K562 (cell line): ENCODE results near the gene PRDM12. TPM values are rescaled to one million over a fixed set of nuclear protein-coding genes. Genes with fewer than 3 reads are reported as not detected.

Experiments
- ATAC-seq: fragments of 200-7000 bp; cut with Tn5 transposase; 3 replicates; pipeline ENCODE4 v1.9.1; 2020; ENCODE audit warnings: moderate library complexity
- BruUV-seq: library from RNA; stranded (reverse); fragments of 400-500 nt; replicated peaks from 2 replicates; lab custom pipeline; 2021; lab: Mats Ljungman, UMichigan
- CTCF ChIA-PET: fragments of 300-600 bp; formaldehyde crosslinking; extraction: SDS; loops from one replicate; lab custom pipeline; 2021; ENCODE audit warnings: low intra/inter-chr PET ratio; lab: Yijun Ruan, JAX
- POLR2A ChIA-PET: fragments of 300-600, 350-650 bp; sonication (Branson Sonifier 250); formaldehyde crosslinking; extraction: SDS; loops from one replicate; lab custom pipeline; 2021; ENCODE audit warnings: antibody characterized with exemption, inconsistent platforms; lab: Yijun Ruan, JAX
- DNase-seq, 4 experiments: peaks; one replicate each; pipeline versions ENCODE4 v3.0.0 to v3.0.0-alpha.2; 2011 to 2018; ENCODE audit warnings: low spot score in 3 of 4, mixed read lengths in 3 of 4; ENCODE audit errors: extremely low read depth in 1 of 4
- FAIRE-seq: peaks from 2 replicates; lab custom pipeline; 2011; peaks lifted over from hg19 to GRCh38; lab: Jason Lieb, UNC
- H2AFZ ChIP-seq: 2 replicates; pipeline ENCODE4 v1.6.0; 2011; ENCODE audit warnings: low read depth, low read length, control low read depth, inconsistent platforms
- H3K27ac ChIP-seq: fragments of 200-600 bp; 3 replicates; pipeline ENCODE4 v1.8.0; 2011; ENCODE audit warnings: low read depth, mild to moderate bottlenecking, control low read depth, inconsistent platforms, low read length, moderate library complexity, mixed read lengths; ENCODE audit errors: extremely low read depth
- H3K27me3 ChIP-seq, 2 experiments: fragments of 300-600 bp in 1 of 2; 2 replicates in 1 of 2; 3 replicates in 1 of 2; pipeline versions ENCODE4 v1.6.0 to v1.8.0; 2011; ENCODE audit warnings: inconsistent platforms in 2 of 2, low read length in 2 of 2, mild to moderate bottlenecking in 1 of 2, mixed read lengths in 1 of 2, moderate library complexity in 1 of 2; ENCODE audit not compliant: control insufficient read depth in 2 of 2, insufficient read depth in 2 of 2
- H3K36me3 ChIP-seq: fragments of 300-600 bp; 3 replicates; pipeline ENCODE4 v1.8.0; 2011; ENCODE audit warnings: mild to moderate bottlenecking, low read length, inconsistent platforms; ENCODE audit not compliant: control insufficient read depth, insufficient read depth
- H3K4me1 ChIP-seq, 2 experiments: fragments of 200-600 bp in 1 of 2; replicated peaks in 1 of 2; 2 replicates in 1 of 2; 3 replicates in 1 of 2; pipeline versions ENCODE4 v1.5.1 to v1.8.0; 2011; ENCODE audit warnings: inconsistent platforms in 2 of 2, low read length in 2 of 2, mild to moderate bottlenecking in 1 of 2, mixed read lengths in 1 of 2, moderate library complexity in 1 of 2; ENCODE audit not compliant: control insufficient read depth in 2 of 2, insufficient read depth in 2 of 2
- H3K4me2 ChIP-seq: 2 replicates; pipeline ENCODE4 v1.6.1; 2011; ENCODE audit warnings: low read length, control low read depth, inconsistent platforms, mixed read lengths; ENCODE audit not compliant: insufficient read depth
- H3K4me3 ChIP-seq: fragments of 200-600 bp; sonication (generic), shearing (Covaris generic); 2 replicates; pipeline ENCODE4 v1.5.1; 2016; ENCODE audit warnings: control low read depth, inconsistent platforms
- H3K79me2 ChIP-seq: fragments of 200-600 bp; 3 replicates; pipeline ENCODE4 v1.8.0; 2011; ENCODE audit warnings: low read length, inconsistent platforms; ENCODE audit not compliant: control insufficient read depth, insufficient read depth
- H3K9ac ChIP-seq, 2 experiments: 2 replicates each; pipeline versions ENCODE4 v1.6.0 to v1.6.1; 2011; ENCODE audit warnings: low read depth in 2 of 2, low read length in 2 of 2, control low read depth in 1 of 2, inconsistent platforms in 1 of 2, mild to moderate bottlenecking in 1 of 2, mixed read lengths in 1 of 2; ENCODE audit not compliant: insufficient read depth in 1 of 2
- H3K9me1 ChIP-seq: one replicate; pipeline ENCODE4 v1.6.0; 2011; ENCODE audit warnings: inconsistent platforms, mild to moderate bottlenecking, low read length, moderate library complexity; ENCODE audit not compliant: control insufficient read depth, insufficient read depth
- H3K9me3 ChIP-seq: replicated peaks from 2 replicates; pipeline ENCODE4 v1.5.1; 2011; ENCODE audit warnings: low read depth, low read length, inconsistent platforms; ENCODE audit not compliant: control insufficient read depth, insufficient read depth
- H4K20me1 ChIP-seq: replicated peaks from 2 replicates; pipeline ENCODE4 v1.6.1; 2011; ENCODE audit warnings: low read length, inconsistent platforms, mixed read lengths; ENCODE audit not compliant: control insufficient read depth, insufficient read depth
- ASH1L ChIP-seq: fragments of 450-650 bp; IDR thresholded peaks from 2 replicates; pipeline ENCODE4 v1.6.1; 2018; ENCODE audit warnings: borderline replicate concordance, mild to moderate bottlenecking, low read depth; ENCODE audit not compliant: partially characterized antibody
- E2F5 ChIP-seq: sonication (generic); formaldehyde crosslinking; IDR thresholded peaks from 2 replicates; pipeline ENCODE4 v1.8.0; 2022; ENCODE audit warnings: mild to moderate bottlenecking, missing genetic modification reagents
- ETS1 ChIP-seq: conservative IDR thresholded peaks from 2 replicates; pipeline ENCODE4 v1.6.1; 2011; ENCODE audit warnings: low read depth, mild to moderate bottlenecking, low read length; ENCODE audit not compliant: control insufficient read depth
- FOXA3 ChIP-seq, 2 experiments: fragments of 450-650 bp in 1 of 2; sonication (generic) in 1 of 2; formaldehyde crosslinking; IDR thresholded peaks in 1 of 2; conservative IDR thresholded peaks in 1 of 2; 2 replicates each; pipeline versions ENCODE4 v1.4.0 to v1.8.0; 2020 to 2022; ENCODE audit warnings: mild to moderate bottlenecking in 2 of 2, missing genetic modification reagents in 1 of 2
- HINFP ChIP-seq: fragments of 450-650 bp; conservative IDR thresholded peaks from 2 replicates; pipeline ENCODE4 v1.6.1; 2016; ENCODE audit warnings: missing genetic modification characterization, low read depth, mild to moderate bottlenecking, control low read depth, missing compliant biosample characterization
- JUN ChIP-seq, 2 experiments: sonication (generic) in 1 of 2; formaldehyde crosslinking in 1 of 2; IDR thresholded peaks; 2 replicates each; pipeline versions ENCODE4 v1.6.1 to v1.8.0; 2012 to 2022; ENCODE audit warnings: borderline replicate concordance in 2 of 2, mild to moderate bottlenecking in 2 of 2, improper control_type of control experiment in 1 of 2, low read depth in 1 of 2, low read length in 1 of 2, missing genetic modification reagents in 1 of 2
- MAFK ChIP-seq: IDR thresholded peaks from 2 replicates; pipeline ENCODE4 v1.6.1; 2011; ENCODE audit warnings: low read length, improper control_type of control experiment
- POLR2AphosphoS2 ChIP-seq: IDR thresholded peaks from 2 replicates; pipeline ENCODE4 v1.6.1; 2012; ENCODE audit warnings: low read length, improper control_type of control experiment
- RHOXF2B ChIP-seq: fragments of 250-450 bp; sonication (Bioruptor Pico); conservative IDR thresholded peaks from 2 replicates; pipeline ENCODE4 v1.5.1; 2021
- TCFL5 ChIP-seq: fragments of 250-450 bp; sonication (Bioruptor Pico); conservative IDR thresholded peaks from 2 replicates; pipeline ENCODE4 v1.6.1; 2021; ENCODE audit warnings: mild to moderate bottlenecking, moderate library complexity, matching md5 sums
- ZBTB43 ChIP-seq: sonication (generic); formaldehyde crosslinking; IDR thresholded peaks from 2 replicates; pipeline ENCODE4 v1.8.0; 2023; ENCODE audit warnings: mild to moderate bottlenecking, missing genetic modification reagents
- ZNF655 ChIP-seq: fragments of 250-450 bp; sonication (Bioruptor Pico); IDR thresholded peaks from 2 replicates; pipeline ENCODE4 v1.5.0; 2021
- ZNF79 ChIP-seq: fragments of 250-450 bp; sonication (Bioruptor Pico); IDR thresholded peaks from 2 replicates; pipeline ENCODE4 v1.4.0; 2020; ENCODE audit warnings: low read depth, mild to moderate bottlenecking, moderate library complexity
- WGBS: fragments of 100-300 bp; shearing (Covaris generic); methylation state at CpG from one replicate; pipeline ENCODE4 v1.1.6; 2016; ENCODE audit warnings: low coverage, mixed read lengths; ENCODE audit not compliant: insufficient coverage; ENCODE audit errors: missing lambda C conversion rate; 5-methylcytosine and 5-hydroxymethylcytosine counted together
- in situ Hi-C: fragments of 300-500 bp; cut with MboI; formaldehyde crosslinking; loops from 4 replicates; pipeline ENCODE4 v1.15.0; 2018; ENCODE audit warnings: inconsistent platforms, mixed read lengths
- intact Hi-C: fragments of 100-400 bp; cut with micrococcal nuclease; formaldehyde crosslinking; loops from 2 replicates; pipeline ENCODE4 v1.14.2; 2022
- polyA plus RNA-seq, 8 experiments: library from polyadenylated mRNA; depleted of rRNA in 4 of 8; stranded (reverse) in 5 of 8; unstranded in 3 of 8; fragments of >200 nt; fragmentation: Nextera tagmentation in 2 of 8; fragmentation: Illumina TruSeq in 1 of 8; extraction: Ambion mirVana in 2 of 8; extraction: Trizol in 1 of 8; gene quantifications; 2 replicates each; pipeline versions ENCODE4 v1.2.1 to v1.2.3, GENCODE V29; 2011 to 2014; ENCODE audit warnings: inconsistent platforms in 1 of 8, missing spikeins in 1 of 8
- total RNA-seq, 7 experiments: library from RNA; depleted of rRNA in 6 of 7; stranded (reverse); fragments of >200 nt in 6 of 7; fragmentation: Illumina TruSeq in 2 of 7; extraction: Trizol in 2 of 7; gene quantifications; 2 replicates each; pipeline versions ENCODE4 v1.2.1 to v1.2.3, GENCODE V29; 2011 to 2021; ENCODE audit warnings: low replicate concordance in 1 of 7

Gene PRDM12
- total and polyA plus RNA-seq, 9 of the 15 experiments (the other 6 are each of a cell fraction or from before 2014, with no cell fraction given) = 0.04 to 0.22 (median 0.07) TPM; not detected in 3

- Histone ChIP-seq H2AFZ (no peak overlapping the region), H3K4me1 (peaks cover 3% of the 10 kb centered on the region in 2 experiments; a peak in 3 of 5 replicates), H3K27ac (no peak overlapping the region), H3K79me2 (no peaks in the 10 kb centered on the region), H3K27me3 (peaks cover 2 to 5% of the 10 kb centered on the region in 2 experiments; a peak in 2 of 5 replicates), H3K36me3 (no peaks in the 10 kb centered on the region), H3K4me3 (no peak overlapping the region), H3K9me3 (0 out of 2 replicates have a peak, but pooled peaks cover 3% of the 10 kb centered on the region), H4K20me1 (no peaks in the 10 kb centered on the region), H3K4me2 (no peak overlapping the region), H3K9ac (no peak overlapping the region), H3K9me1 (no peaks in the 10 kb centered on the region)
- ATAC-seq (no peak), FAIRE-seq (no peak), DNase-seq (no peak)
- BruUV-seq = no TSS peak
- intact Hi-C loops (no loop called here), in situ Hi-C loops (loop anchor here (5.0 to 25.0 kb wide), 2 partner anchors 235 to 550 kb away; no protein-coding TSS in a partner anchor)
- ChIA-PET POLR2A (no interaction called here), CTCF (no interaction called here)
- WGBS = 0% methylated on average over 2 of the region's 2 CpGs
- TF ChIP-seq ASH1L = no peak
- TF ChIP-seq ZBTB43 (CRISPR knock-in tag) = no peak
- no peak for TF ChIP-seq HINFP (tag)
- no peak for TF ChIP-seq RHOXF2B
- no peak for TF ChIP-seq MAFK
- TF ChIP-seq JUN (IDR thresholded peaks at IDR 0.05; ENCODE audit: borderline replicate concordance, low read depth, low read length) = no peak
- TF ChIP-seq JUN (CRISPR knock-in tag; IDR thresholded peaks at IDR 0.05; ENCODE audit: borderline replicate concordance) = no peak
- no peak for TF ChIP-seq ETS1
- TF ChIP-seq POLR2AphosphoS2 = no peak
- no peak for TF ChIP-seq TCFL5 (CRISPR knock-in tag)
- no peak for TF ChIP-seq FOXA3 (CRISPR knock-in tag; conservative IDR thresholded peaks at IDR 0.05 in 1 of 2, IDR thresholded peaks at IDR 0.05 in 1 of 2)
- TF ChIP-seq ZNF655 (CRISPR knock-in tag) = no peak
- TF ChIP-seq ZNF79 (CRISPR knock-in tag) = no peak
- TF ChIP-seq E2F5 (CRISPR knock-in tag) = no peak
Measured at GRCh38 chr9:130687615-130688014, 23.2 kb downstream of the PRDM12 start.
